ENCODE data around the gene STXBP6. TPM values are rescaled to one million over a fixed set of nuclear protein-coding genes. Genes with fewer than 3 reads are reported as not detected.

STXBP6 gene
- total RNA-seq, 1 donor, result 5.8 TPM

GRCh38 chr14:25089496-25089895, 39.5 kb upstream of the STXBP6 start:
- Histone ChIP-seq H3K27me3 (ENCODE audit: insufficient read depth, low read length) (peaks cover 2% of the 10 kb centered on the region), H3K4me3 (ENCODE audit: insufficient read depth, low read length) (no peak overlapping the region), H3K4me2 (ENCODE audit: insufficient read depth, low read length) (no peak overlapping the region), H3K36me3 (ENCODE audit: insufficient read depth, low read length) (no peaks in the 10 kb centered on the region), H2AFZ (ENCODE audit: low read length) (no peak overlapping the region), H3K79me2 (ENCODE audit: insufficient read depth, low read length) (no peaks in the 10 kb centered on the region), H3K27ac (ENCODE audit: low read depth, low read length) (no peak overlapping the region), H3K4me1 (ENCODE audit: insufficient read depth, low read length) (peaks cover 15% of the 10 kb centered on the region), H4K20me1 (ENCODE audit: insufficient read depth, low read length) (no peaks in the 10 kb centered on the region), H3K9me3 (ENCODE audit: low read depth, low read length) (no peaks in the 10 kb centered on the region)
- DNase-seq (ENCODE audit: insufficient read length, low spot score, missing footprints), result no peak
- TF ChIP-seq, protein P1, sequence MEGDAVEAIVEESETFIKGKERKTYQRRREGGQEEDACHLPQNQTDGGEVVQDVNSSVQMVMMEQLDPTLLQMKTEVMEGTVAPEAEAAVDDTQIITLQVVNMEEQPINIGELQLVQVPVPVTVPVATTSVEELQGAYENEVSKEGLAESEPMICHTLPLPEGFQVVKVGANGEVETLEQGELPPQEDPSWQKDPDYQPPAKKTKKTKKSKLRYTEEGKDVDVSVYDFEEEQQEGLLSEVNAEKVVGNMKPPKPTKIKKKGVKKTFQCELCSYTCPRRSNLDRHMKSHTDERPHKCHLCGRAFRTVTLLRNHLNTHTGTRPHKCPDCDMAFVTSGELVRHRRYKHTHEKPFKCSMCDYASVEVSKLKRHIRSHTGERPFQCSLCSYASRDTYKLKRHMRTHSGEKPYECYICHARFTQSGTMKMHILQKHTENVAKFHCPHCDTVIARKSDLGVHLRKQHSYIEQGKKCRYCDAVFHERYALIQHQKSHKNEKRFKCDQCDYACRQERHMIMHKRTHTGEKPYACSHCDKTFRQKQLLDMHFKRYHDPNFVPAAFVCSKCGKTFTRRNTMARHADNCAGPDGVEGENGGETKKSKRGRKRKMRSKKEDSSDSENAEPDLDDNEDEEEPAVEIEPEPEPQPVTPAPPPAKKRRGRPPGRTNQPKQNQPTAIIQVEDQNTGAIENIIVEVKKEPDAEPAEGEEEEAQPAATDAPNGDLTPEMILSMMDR (IDR thresholded peaks at IDR 0.05; ENCODE audit: extremely low read depth, low read depth, low read length), result no peak

DNA sequence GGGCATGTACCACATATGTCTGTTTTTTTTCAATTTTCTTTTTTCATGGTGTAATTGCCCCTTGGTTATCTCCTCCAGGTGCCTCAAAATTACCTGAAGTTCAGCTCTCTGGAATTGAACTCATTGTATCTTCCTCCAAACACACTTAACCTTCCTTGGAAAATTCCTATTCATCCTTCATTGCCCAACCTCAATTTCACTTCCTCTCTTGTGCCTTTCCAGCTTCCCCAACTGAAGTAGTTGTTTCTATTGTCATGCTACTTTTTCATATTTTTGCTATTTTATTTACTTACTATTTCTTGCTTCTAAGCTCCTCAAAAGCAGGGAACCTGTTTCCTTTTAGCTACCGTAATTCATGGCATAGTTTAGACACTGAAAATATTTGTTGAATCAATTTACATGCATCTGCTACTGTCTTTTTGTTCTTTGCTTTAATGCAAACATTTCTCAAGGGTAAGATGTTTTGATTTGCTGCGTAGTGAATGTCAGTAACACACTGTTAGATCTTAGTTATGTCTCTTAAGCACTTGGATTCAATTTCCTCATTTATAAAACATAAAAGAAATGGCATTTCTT, 37.0 kb upstream of the STXBP6 start:
- Histone ChIP-seq H3K9me3 (ENCODE audit: low read depth, low read length) (no peaks in the 10 kb centered on the region), H3K4me3 (ENCODE audit: insufficient read depth, low read length) (no peak overlapping the region), H3K36me3 (ENCODE audit: insufficient read depth, low read length) (no peaks in the 10 kb centered on the region), H3K27me3 (ENCODE audit: insufficient read depth, low read length) (peaks cover 2% of the 10 kb centered on the region), H3K4me2 (ENCODE audit: insufficient read depth, low read length) (no peak overlapping the region), H3K4me1 (ENCODE audit: insufficient read depth, low read length) (peaks cover 15% of the 10 kb centered on the region), H2AFZ (ENCODE audit: low read length) (no peak overlapping the region), H3K79me2 (ENCODE audit: insufficient read depth, low read length) (no peaks in the 10 kb centered on the region), H3K27ac (ENCODE audit: low read depth, low read length) (no peak overlapping the region), H4K20me1 (ENCODE audit: insufficient read depth, low read length) (no peaks in the 10 kb centered on the region)
- no peak for DNase-seq (ENCODE audit: insufficient read length, low spot score, missing footprints)
- TF ChIP-seq, protein P1 (IDR thresholded peaks at IDR 0.05; ENCODE audit: extremely low read depth, low read depth, low read length), result no peak

DNA sequence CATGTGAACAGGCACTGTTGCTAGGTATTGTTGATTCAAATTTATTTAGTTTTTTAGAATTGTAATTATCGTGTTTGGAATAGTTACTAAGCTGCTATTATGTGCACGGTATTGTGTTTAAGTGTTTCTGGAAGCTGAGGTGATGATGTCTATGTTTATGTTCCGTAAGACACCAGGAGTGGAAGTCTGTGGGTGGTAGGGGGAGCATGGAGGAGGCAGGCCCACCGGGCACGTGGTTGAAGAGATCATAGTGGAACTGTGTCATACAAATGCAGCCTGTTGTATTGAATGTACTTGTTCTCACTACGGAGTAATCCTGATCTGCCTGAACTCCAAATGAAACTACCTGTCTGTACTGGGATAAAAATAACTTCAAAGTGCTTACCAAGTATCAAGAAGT, 36.1 kb upstream of the STXBP6 start:
- Histone ChIP-seq H3K4me1 (ENCODE audit: insufficient read depth, low read length) (peaks cover 10% of the 10 kb centered on the region), H3K27me3 (ENCODE audit: insufficient read depth, low read length) (peaks cover 2% of the 10 kb centered on the region), H3K27ac (ENCODE audit: low read depth, low read length) (no peak overlapping the region), H3K4me2 (ENCODE audit: insufficient read depth, low read length) (no peak overlapping the region), H3K79me2 (ENCODE audit: insufficient read depth, low read length) (no peaks in the 10 kb centered on the region), H3K9me3 (ENCODE audit: low read depth, low read length) (no peaks in the 10 kb centered on the region), H3K36me3 (ENCODE audit: insufficient read depth, low read length) (no peaks in the 10 kb centered on the region), H3K4me3 (ENCODE audit: insufficient read depth, low read length) (no peak overlapping the region), H2AFZ (ENCODE audit: low read length) (no peak overlapping the region), H4K20me1 (ENCODE audit: insufficient read depth, low read length) (no peaks in the 10 kb centered on the region)
- TF ChIP-seq, protein P1 (IDR thresholded peaks at IDR 0.05; ENCODE audit: extremely low read depth, low read depth, low read length), result no peak
- DNase-seq (ENCODE audit: insufficient read length, low spot score, missing footprints), result no peak

DNA sequence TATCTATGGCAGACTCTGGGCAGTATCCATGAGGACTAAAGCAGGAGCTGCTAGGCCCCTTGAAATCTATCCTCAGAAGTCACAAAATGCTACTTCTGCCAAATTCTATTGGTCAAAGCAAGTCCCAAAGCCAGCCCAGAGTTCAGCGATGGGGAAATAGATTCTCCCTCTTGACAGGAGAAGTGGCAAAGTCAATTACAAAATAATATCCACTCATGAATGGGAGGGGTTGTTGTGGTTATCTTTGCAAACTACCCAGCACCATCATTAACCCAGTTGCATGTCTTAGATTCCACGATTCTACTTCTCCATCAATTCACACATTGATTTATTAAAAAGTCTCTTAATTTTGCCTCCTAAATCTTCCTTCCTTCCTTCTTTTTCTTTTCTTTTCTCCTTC, 30.7 kb upstream of the STXBP6 start:
- H3K36me3 ChIP-seq (ENCODE audit: insufficient read depth, low read length), result no peaks in the 10 kb centered on the region
- TF ChIP-seq, protein P1 (IDR thresholded peaks at IDR 0.05; ENCODE audit: extremely low read depth, low read depth, low read length), result no peak

More for the DNA sequence above, 30.7 kb upstream of the STXBP6 start:
- Histone ChIP-seq H4K20me1 (ENCODE audit: insufficient read depth, low read length) (no peaks in the 10 kb centered on the region), H3K4me3 (ENCODE audit: insufficient read depth, low read length) (no peak overlapping the region), H3K4me2 (ENCODE audit: insufficient read depth, low read length) (no peak overlapping the region), H3K79me2 (ENCODE audit: insufficient read depth, low read length) (no peaks in the 10 kb centered on the region), H3K4me1 (ENCODE audit: insufficient read depth, low read length) (no peaks in the 10 kb centered on the region), H2AFZ (ENCODE audit: low read length) (no peak overlapping the region), H3K27me3 (ENCODE audit: insufficient read depth, low read length) (peaks cover 7% of the 10 kb centered on the region), H3K27ac (ENCODE audit: low read depth, low read length) (no peak overlapping the region), H3K9me3 (ENCODE audit: low read depth, low read length) (no peaks in the 10 kb centered on the region)
- DNase-seq (ENCODE audit: insufficient read length, low spot score, missing footprints), result no peak
